ENCODE results near the gene PINLYP.
A peak's percentile ranks its signal among the peaks of the same experiment; 100 is the strongest.
"Not testable (repeated sequence)": the region's sequence is repeated elsewhere in the genome, so short reads cannot be mapped to it uniquely, and the experiment has no call there.

The PINLYP gene

DNA sequence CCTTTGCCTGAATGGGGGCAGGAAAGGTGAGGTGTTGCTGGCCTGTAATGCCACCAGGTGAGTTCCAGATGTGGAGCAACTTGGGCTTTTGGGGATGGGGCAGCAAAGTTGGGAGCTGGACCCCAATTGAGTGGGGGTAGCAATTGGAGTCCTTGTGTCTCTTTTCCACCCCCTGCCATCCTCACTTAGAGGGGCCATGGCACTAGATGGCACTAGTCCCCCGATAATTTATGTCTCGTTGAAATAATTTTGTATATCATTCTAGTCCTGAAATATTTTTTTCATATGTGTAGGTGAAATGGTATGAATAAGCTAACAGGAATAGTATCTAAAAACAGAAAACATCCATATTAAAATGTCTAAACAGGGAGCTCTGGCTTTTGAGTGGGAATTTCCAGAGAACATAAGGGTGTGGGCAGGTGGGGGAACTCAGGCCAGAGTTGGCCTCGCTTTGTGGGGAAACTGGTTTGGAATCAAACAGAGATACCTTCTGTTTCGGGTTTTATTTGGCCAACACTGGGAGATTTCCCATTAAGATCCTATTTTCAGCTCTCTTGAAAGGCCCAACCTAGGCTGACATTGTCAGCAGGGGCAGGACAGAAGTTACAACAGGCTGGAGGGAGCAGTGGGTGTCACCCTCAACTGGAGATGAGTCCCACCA, 24.2 kb downstream of the PINLYP start:
- Mint-ChIP-seq H3K9me3 (no peaks in the 10 kb centered on the region), H3K27ac (peak overlapping the region; percentile 14), H3K4me3 (no peak overlapping the region), H3K4me1 (peaks cover 28% of the 10 kb centered on the region), H3K36me3 (peaks cover 73% of the 10 kb centered on the region)
- ATAC-seq (no peak), DNase-seq (ENCODE audit: low spot score in 2 of 2) (no peak)

GRCh38 chr19:43600326-43600725, 24.7 kb downstream of the PINLYP start:
- H3K9me3 Mint-ChIP-seq; H3K4me3 Mint-ChIP-seq; DNase-seq (ENCODE audit: low spot score in 2 of 2); ATAC-seq: not testable (repeated sequence)
- peak overlapping the region; percentile 14 for H3K27ac Mint-ChIP-seq
- H3K4me1 Mint-ChIP-seq = peaks cover 28% of the 10 kb centered on the region
- peaks cover 67% of the 10 kb centered on the region for H3K36me3 Mint-ChIP-seq

GRCh38 chr19:43605875-43606568, 30.4 kb downstream of the PINLYP start:
- Mint-ChIP-seq H3K4me1 (peaks cover 13% of the 10 kb centered on the region), H3K4me3 (no peak overlapping the region), H3K36me3 (peaks cover 37% of the 10 kb centered on the region), H3K27ac (peak overlapping the region; percentile 88), H3K9me3 (no peaks in the 10 kb centered on the region)
- ATAC-seq = no peak
- no peak for DNase-seq (ENCODE audit: low spot score in 2 of 2)

DNA sequence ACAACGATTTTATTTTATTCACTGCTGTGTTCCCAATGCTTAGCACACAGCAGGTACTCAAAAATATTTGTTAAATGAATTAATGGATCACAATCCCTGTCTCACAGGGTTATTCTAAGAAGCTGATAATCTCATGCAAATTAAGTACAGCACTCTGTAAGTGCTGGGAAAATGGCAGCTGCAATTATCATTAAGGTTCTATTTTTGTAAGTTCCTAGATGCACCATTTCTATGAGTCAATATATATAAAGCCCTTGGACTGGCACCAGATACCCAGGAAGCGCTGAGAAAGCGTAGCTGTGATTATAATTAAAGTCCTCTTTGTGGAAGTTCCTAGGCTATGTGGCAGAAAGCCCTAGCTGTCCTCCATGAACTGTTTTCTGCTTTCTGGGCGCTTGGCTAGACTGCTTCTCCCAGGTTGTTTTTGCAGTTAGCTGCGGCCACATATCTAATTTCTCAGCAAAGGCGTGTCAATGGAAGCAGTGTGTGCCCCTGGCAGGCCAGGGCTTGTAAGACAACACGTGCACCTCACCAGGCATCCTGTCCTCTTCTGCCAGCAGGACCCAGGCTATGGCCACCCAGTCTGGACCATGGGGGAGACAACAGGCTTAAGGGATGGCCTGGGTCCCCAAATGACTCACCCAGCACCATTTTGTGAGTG, 31.1 kb downstream of the PINLYP start:
- no peak for ATAC-seq
- Mint-ChIP-seq H3K9me3 (no peaks in the 10 kb centered on the region), H3K27ac (peak overlapping the region; percentile 88), H3K36me3 (peaks cover 31% of the 10 kb centered on the region), H3K4me3 (no peak overlapping the region), H3K4me1 (peaks cover 17% of the 10 kb centered on the region)
- no peak for DNase-seq (ENCODE audit: low spot score in 2 of 2)

DNA sequence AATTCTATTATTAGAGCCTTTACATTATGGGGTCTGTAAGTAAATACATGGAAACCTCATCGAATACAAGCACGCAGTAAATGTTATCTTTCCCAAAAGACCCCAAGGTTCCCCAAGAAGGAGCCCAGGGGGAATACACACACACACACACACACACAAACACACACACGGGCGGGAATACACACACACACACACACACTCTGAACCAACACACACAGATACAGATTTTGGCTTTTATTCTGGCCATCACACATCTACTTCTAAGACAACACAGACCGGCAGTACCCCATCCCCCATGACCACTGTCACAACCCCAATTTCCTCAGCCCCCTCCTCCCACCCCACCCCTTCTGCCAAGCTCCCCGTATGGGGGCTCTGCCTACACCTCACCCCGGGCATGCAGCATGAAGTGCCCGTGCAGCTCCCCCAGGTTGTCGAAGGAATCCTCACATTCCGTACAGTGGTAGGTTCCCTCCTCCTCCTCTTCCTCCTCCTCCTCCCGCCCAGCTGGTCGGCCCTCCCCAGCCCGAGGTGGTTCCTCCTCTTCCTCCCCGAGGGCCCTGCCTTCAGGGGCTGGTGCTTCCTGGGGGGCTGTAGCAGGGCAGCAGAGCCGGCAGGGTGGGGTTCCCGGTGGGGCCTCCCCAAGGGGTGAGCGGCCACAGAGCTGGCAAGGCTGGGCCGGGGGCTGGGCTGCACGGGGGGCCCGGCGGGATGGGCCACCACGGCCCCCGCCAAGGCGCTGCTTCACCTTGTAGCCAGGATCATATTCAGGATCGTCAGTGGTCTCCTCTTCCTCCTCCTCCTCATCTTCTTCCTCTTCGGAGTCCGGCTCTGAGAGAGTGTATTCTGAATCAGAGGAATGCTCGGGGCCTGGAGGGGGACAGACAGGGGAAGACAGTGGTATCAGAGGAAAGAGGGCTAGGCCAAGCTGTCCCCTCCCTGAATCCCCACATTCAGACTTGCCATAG, 31.9 kb downstream of the PINLYP start:
- peaks cover 30% of the 10 kb centered on the region for H3K36me3 Mint-ChIP-seq
- H3K9me3 Mint-ChIP-seq = no peaks in the 10 kb centered on the region
- H3K4me3 Mint-ChIP-seq = no peak overlapping the region
- ATAC-seq = no peak
- no peak for DNase-seq (ENCODE audit: low spot score in 2 of 2)
- peaks cover 25% of the 10 kb centered on the region for H3K4me1 Mint-ChIP-seq
- peak overlapping the region; percentile 88 for H3K27ac Mint-ChIP-seq

DNA sequence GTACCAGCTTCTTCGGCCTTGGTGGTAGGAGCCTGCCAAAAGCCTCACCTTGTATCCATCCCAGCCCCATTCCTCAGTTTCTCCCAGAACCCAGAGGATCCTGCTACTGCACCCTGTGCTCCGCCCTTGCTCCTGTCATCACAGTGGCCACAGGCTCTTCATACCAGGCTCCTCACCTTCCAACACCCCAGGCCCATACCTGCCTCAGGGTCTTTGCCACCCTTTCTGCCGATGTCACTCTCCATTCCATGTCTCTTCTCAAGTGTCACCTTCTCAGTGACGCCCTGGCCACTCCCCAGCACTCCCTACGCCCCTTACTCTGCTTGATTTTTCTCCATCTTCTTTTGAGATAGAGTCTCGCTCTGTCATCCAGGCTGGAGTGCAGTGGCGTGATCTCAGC, 34.3 kb downstream of the PINLYP start:
- ATAC-seq (no peak), DNase-seq (ENCODE audit: low spot score in 2 of 2) (no peak)
- H3K4me3 Mint-ChIP-seq = no peak overlapping the region
- peaks cover 38% of the 10 kb centered on the region for H3K4me1 Mint-ChIP-seq
- peaks cover 24% of the 10 kb centered on the region for H3K36me3 Mint-ChIP-seq
- peak overlapping the region; percentile 80 for H3K27ac Mint-ChIP-seq
- H3K9me3 Mint-ChIP-seq = no peaks in the 10 kb centered on the region

GRCh38 chr19:43610493-43610892, 34.9 kb downstream of the PINLYP start:
- no peaks in the 10 kb centered on the region for H3K9me3 Mint-ChIP-seq
- peaks cover 23% of the 10 kb centered on the region for H3K36me3 Mint-ChIP-seq
- DNase-seq (ENCODE audit: low spot score in 2 of 2) (no peak), ATAC-seq (no peak)
- peak overlapping the region; percentile 89 for H3K27ac Mint-ChIP-seq
- H3K4me3 Mint-ChIP-seq = no peak overlapping the region
- peaks cover 39% of the 10 kb centered on the region for H3K4me1 Mint-ChIP-seq

GRCh38 chr19:43611788-43612187, 36.2 kb downstream of the PINLYP start, which contains the start of gene SRRM5:
SRRM5 (plus strand) TSS chr19:43612088; CDS start chr19:43612122, 34 bp downstream.
- peaks cover 44% of the 10 kb centered on the region for H3K4me1 Mint-ChIP-seq
- H3K27ac Mint-ChIP-seq = peak within 1 kb of the TSS; percentile 89
- ATAC-seq (no peak), DNase-seq (ENCODE audit: low spot score in 2 of 2) (no peak)
- H3K4me3 Mint-ChIP-seq = no peak within 1 kb of the TSS
- H3K36me3 Mint-ChIP-seq = peaks cover 18% of the 10 kb centered on the region
- H3K9me3 Mint-ChIP-seq = no peaks in the 10 kb centered on the region

DNA sequence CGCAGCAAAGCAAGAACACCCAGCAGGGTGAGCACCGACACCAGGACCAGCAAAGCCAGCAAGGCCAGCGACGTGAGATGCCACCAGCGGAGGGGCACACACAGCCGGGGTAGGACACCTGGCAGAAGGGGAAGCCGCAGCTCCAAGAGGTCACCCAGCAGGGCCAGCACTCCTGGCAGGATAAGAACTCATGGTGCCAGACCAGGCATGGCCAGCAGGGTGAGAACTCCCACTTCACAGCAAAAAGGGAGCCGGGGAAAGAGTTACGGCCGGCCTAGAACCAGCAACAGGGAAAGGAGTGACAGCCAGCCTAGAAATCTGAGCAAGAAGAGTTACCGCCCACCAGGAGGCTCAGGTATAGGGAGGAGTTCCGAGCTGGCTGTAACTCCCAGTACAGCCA, 36.8 kb downstream of the PINLYP start:
- peak overlapping the region; percentile 89 for H3K27ac Mint-ChIP-seq
- H3K36me3 Mint-ChIP-seq = peaks cover 18% of the 10 kb centered on the region
- no peaks in the 10 kb centered on the region for H3K9me3 Mint-ChIP-seq
- peaks cover 44% of the 10 kb centered on the region for H3K4me1 Mint-ChIP-seq
- DNase-seq (ENCODE audit: low spot score in 2 of 2) (no peak), ATAC-seq (no peak)
- H3K4me3 Mint-ChIP-seq = no peak overlapping the region

DNA sequence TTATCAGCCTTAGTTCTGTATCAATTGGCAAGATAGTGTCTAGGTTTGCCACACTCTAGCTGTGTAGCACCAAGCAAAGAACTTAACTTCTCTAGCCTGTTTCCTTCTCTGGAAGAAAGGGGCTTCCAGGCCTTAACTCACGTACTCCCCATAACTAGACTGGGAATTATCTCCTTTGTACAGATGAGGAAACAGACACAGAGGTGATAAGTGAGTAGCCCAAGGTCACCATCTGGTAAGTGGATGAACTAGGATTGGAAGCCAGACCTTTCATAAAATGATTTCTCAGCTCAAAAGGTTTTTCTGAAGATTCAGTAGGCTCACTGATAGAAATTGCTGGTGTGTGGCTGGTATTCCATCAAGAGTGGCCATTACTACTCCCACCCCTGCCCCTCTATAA, 40.7 kb downstream of the PINLYP start:
- DNase-seq (ENCODE audit: low spot score in 2 of 2) (no peak), ATAC-seq (no peak)
- peaks cover 46% of the 10 kb centered on the region for H3K4me1 Mint-ChIP-seq
- no peak overlapping the region for H3K27ac Mint-ChIP-seq
- no peaks in the 10 kb centered on the region for H3K9me3 Mint-ChIP-seq
- peaks cover 23% of the 10 kb centered on the region for H3K36me3 Mint-ChIP-seq
- H3K4me3 Mint-ChIP-seq = no peak overlapping the region

DNA sequence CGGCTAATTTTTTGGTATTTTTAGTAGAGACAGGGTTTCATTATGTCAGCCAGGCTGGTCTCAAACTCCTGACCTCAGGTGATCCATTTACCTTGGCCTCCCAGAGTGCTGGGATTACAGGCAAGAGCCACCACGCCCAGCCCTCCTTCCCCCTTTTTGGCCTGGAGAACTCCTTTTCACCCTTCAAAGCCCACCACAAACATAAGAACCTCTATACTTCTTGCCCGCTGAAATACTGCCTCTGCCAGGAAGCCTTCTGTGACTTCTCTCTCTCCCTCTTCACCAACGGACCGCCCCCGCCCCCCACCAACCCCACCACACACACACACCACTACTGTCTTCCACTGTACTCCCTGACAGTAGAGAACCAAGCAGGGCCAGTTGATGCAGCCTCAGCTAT, 41.4 kb downstream of the PINLYP start:
- ATAC-seq (no peak), DNase-seq (ENCODE audit: low spot score in 2 of 2) (no peak)
- no peaks in the 10 kb centered on the region for H3K9me3 Mint-ChIP-seq
- peaks cover 21% of the 10 kb centered on the region for H3K36me3 Mint-ChIP-seq
- H3K4me3 Mint-ChIP-seq = no peak overlapping the region
- no peak overlapping the region for H3K27ac Mint-ChIP-seq
- H3K4me1 Mint-ChIP-seq = peaks cover 41% of the 10 kb centered on the region

- no peaks in the 10 kb centered on the region for H3K9me3 Mint-ChIP-seq
- H3K4me3 Mint-ChIP-seq = peak overlapping the region; percentile 95
- ATAC-seq (peak; percentile 64), DNase-seq (ENCODE audit: low spot score in 2 of 2) (no peak)
- H3K27ac Mint-ChIP-seq = peak overlapping the region; percentile 98
- peaks cover 11% of the 10 kb centered on the region for H3K36me3 Mint-ChIP-seq
- H3K4me1 Mint-ChIP-seq = peaks cover 25% of the 10 kb centered on the region
Measured at GRCh38 chr19:43618921-43619261, 43.3 kb downstream of the PINLYP start.

DNA sequence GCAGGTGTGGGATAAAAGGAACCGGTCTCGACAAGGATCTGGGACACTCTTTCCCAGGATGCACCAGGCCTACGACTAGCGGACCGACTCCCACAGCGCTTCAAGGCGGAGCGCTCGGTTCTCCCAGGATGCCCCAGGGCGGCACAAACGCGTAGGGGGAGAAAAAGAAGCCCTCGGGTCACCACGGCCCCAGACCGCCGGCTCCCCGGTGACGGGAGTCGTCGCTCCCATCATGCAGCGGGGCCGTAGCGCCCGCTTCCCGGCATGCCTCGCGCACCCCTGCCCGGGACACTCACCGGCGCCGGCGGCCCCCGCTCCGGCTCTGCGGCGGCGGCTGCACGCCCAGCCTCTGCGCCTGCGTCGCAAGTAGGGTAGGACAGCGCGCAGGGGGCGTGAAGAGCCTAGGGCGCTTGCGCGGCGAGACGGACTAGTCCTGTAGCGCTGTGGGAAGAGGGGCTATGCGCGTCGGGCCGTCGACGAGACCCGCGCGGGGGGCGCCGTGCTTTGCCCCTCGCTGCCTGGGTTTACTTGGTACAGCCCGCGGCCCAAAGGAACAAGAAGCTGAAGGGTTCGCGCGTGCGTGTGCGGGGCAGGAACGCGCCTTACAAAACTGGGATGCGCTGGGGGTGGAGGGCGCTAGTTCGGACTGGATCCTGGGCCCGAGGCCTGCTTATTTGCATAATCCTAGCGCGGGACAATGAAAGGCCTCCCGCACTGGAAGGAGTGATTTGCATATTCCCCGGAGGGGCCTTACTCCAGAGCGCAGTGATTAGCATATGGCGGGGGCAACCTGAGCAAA, 43.9 kb downstream of the PINLYP start, which contains the start of gene ZNF428:
Gene ZNF428 (minus strand): TSS at position 368 of the 799 bp plus-strand sequence. CDS start 5,325 bp downstream, outside the sequence.
- H3K36me3 Mint-ChIP-seq = peaks cover 11% of the 10 kb centered on the region
- H3K9me3 Mint-ChIP-seq = no peaks in the 10 kb centered on the region
- DNase-seq (ENCODE audit: low spot score in 2 of 2) (peak; percentile 88 to 93), ATAC-seq (peak; percentile 93)
- peak within 1 kb of the TSS; percentile 98 for H3K27ac Mint-ChIP-seq
- peaks cover 31% of the 10 kb centered on the region for H3K4me1 Mint-ChIP-seq
- peak within 1 kb of the TSS; percentile 95 for H3K4me3 Mint-ChIP-seq

All from stimulated activated effector memory CD8-positive, alpha-beta T cell treated with anti-CD3 and anti-CD28 coated beads, Interleukin-12 subunit alpha, Interleukin-12 subunit beta, amount 100 ng/mL, for 72 hours (primary cell).